Upper lobe of right lung (tissue), 1 donor: ENCODE results near the gene MDN1. TPM values are rescaled to one million over a fixed set of nuclear protein-coding genes. Genes with fewer than 3 reads are reported as not detected.
"Not testable (repeated sequence)": the region's sequence is repeated elsewhere in the genome, so short reads cannot be mapped to it uniquely, and the experiment has no call there.

Experiments
- ATAC-seq: fragments of 200-7000 bp; cut with Tn5 transposase; one replicate; pipeline ENCODE4 v1.9.1; 2020; ENCODE audit warnings: mild to moderate bottlenecking, moderate library complexity
- DNase-seq: peaks from one replicate; pipeline ENCODE4 v3.0.0-alpha.2; 2020
- H3K27ac ChIP-seq: fragments of 200-600 bp; one replicate; pipeline ENCODE4 v1.8.0; 2022
- H3K27me3 ChIP-seq: fragments of 200-600 bp; one replicate; pipeline ENCODE4 v1.8.0; 2022; ENCODE audit warnings: mild to moderate bottlenecking
- H3K36me3 ChIP-seq: fragments of 200-600 bp; one replicate; pipeline ENCODE4 v1.8.0; 2022
- H3K4me1 ChIP-seq: fragments of 200-600 bp; one replicate; pipeline ENCODE4 v1.8.0; 2022
- H3K4me3 ChIP-seq: fragments of 200-600 bp; one replicate; pipeline ENCODE4 v1.8.0; 2022; ENCODE audit warnings: mild to moderate bottlenecking
- H3K9me3 ChIP-seq: fragments of 200-600 bp; one replicate; pipeline ENCODE4 v1.8.0; 2022
- intact Hi-C: fragments of 100-400 bp; cut with DNase I; formaldehyde crosslinking; loops from one replicate; pipeline ENCODE4 v1.11.0; 2022
- total RNA-seq: library from RNA; stranded (reverse); fragmentation: NEBNext Ultra II Directional; extraction: Animal tissue kit (Norgen Biotek cat#: 25700); gene quantifications from one replicate; pipeline ENCODE4 v1.2.1, GENCODE V29; 2021
- TF ChIP-seq, protein P1 (sequence below): fragments of 200-600 bp; IDR thresholded peaks from one replicate; pipeline ENCODE4 v1.8.0; 2022; ENCODE audit warnings: antibody characterized with exemption
- donor health status: DM: no; HTN: yes; CAD: no; lungs with severe emphysema.

The MDN1 gene
- total RNA-seq, 1 donor from 2014 or later, result 35.1 TPM

DNA sequence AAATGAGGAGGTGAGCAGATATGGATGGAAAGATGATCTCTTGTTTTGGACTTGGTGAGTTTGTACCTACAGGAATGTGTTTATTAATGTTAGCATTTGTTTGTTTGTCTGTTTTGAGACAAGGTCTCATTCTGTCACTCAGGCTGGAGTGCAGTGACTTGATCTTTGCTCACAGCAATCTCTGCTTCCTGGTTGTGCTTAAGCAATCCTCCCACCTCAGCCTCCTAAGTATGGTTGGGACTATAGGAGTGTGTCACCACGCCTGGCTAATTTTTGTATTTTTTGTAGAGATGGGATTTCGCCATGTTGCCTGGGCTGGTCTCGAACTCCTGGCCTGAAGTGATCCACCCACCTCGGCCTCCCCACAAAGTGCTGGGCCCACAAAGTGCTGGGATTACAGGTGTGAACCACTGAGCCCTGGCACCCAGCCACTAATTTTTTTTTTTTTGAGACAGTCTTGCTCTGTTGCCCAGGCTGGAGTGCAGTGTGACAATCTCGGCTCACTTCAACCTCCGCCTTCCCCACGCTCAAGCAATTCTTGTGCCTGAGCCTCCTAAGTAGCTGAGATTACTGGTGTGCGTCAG, 17.1 kb upstream of the MDN1 start:
- TF ChIP-seq, protein P1, sequence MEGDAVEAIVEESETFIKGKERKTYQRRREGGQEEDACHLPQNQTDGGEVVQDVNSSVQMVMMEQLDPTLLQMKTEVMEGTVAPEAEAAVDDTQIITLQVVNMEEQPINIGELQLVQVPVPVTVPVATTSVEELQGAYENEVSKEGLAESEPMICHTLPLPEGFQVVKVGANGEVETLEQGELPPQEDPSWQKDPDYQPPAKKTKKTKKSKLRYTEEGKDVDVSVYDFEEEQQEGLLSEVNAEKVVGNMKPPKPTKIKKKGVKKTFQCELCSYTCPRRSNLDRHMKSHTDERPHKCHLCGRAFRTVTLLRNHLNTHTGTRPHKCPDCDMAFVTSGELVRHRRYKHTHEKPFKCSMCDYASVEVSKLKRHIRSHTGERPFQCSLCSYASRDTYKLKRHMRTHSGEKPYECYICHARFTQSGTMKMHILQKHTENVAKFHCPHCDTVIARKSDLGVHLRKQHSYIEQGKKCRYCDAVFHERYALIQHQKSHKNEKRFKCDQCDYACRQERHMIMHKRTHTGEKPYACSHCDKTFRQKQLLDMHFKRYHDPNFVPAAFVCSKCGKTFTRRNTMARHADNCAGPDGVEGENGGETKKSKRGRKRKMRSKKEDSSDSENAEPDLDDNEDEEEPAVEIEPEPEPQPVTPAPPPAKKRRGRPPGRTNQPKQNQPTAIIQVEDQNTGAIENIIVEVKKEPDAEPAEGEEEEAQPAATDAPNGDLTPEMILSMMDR, result no peak
- Histone ChIP-seq H3K36me3 (peaks cover 9% of the 10 kb centered on the region), H3K4me3 (no peak overlapping the region), H3K27ac (no peak overlapping the region), H3K9me3 (no peaks in the 10 kb centered on the region), H3K27me3 (no peaks in the 10 kb centered on the region), H3K4me1 (no peaks in the 10 kb centered on the region)
- intact Hi-C loops, result no loop called here
- no peak for DNase-seq
- ATAC-seq, result peak; percentile 35

DNA sequence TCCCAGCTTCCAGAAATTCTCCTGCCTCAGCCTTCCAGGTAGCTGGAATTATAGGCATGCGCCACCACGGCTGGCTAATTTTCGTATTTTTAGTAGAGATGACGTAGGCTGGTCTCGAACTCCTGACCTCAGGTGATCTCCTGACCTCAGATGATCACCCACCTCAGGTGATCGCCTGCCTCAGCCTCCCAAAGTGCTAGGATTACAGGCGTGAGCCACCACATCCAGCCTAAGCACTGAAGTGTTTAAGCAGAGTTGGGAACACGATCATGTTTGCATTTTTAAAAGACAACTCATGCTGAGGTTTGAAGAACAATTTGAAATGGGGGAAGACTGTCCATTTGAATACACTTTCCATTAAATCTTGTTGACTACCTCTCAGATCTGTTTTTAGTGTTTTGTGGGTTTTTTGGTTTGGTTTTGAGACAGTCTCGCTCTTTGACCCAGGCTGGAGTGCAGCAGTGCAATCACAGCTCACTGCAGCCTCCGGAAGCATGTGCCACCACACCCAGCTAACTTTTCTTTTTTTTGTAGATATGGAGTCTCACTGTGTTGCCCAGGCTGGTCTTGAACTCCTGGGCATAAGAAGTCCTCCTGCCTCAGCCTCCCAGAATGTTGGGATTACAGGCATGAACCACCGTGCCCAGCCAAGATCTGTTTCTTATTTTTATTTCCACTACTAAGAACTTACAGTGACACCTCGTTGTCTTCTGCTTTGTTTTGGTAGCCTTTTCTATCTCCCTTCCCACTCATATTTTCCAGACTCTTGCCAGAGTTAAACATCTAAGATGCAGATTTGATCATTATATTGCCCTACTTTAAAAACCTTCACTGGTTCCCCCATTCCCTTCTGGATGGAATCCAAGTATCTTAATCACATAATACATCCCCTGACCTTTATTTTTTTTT, 15.5 kb upstream of the MDN1 start:
- DNase-seq (no peak), ATAC-seq (peak; percentile 21)
- intact Hi-C loops, result no loop called here
- Histone ChIP-seq H3K36me3 (peaks cover 9% of the 10 kb centered on the region), H3K4me3 (no peak overlapping the region), H3K9me3 (no peaks in the 10 kb centered on the region), H3K27me3 (no peaks in the 10 kb centered on the region), H3K4me1 (peaks cover 6% of the 10 kb centered on the region), H3K27ac (no peak overlapping the region)
- TF ChIP-seq, protein P1, result no peak

DNA sequence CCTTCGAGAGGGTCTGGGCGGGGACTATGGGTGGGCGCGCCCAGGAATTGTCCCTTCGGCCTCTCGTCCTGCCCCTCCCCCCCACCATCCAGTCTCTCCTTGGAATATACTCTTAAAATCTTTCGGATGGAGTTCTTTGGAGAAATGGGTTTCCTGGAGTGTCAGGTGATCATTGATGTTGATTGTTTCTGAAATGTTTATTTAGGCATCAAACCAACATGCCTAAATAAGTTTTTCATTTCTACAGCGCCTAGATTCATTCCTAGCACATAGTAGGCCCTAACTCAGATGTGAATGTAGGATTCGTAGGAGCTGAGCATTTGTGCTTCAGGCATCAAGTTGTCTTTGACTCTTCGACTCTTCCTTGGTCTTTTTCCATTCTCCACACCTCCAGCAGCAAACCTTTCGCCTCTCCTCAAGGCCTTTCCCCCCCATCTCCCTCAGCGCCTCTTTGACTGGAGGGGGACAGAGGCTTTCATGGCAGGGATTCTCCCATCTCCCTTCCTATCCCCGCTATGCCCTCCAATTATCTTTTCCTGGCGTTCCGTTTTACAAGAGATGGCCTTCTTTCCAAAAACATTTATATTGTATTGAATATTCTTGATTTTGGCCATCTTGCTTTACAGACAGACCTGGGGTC, 10.7 kb upstream of the MDN1 start:
- TF ChIP-seq, protein P1, result no peak
- Histone ChIP-seq H3K36me3 (peaks cover 5% of the 10 kb centered on the region), H3K27me3 (no peaks in the 10 kb centered on the region), H3K4me1 (peaks cover 6% of the 10 kb centered on the region), H3K9me3 (no peaks in the 10 kb centered on the region), H3K4me3 (peak overlapping the region; percentile 87), H3K27ac (peak overlapping the region; percentile 80)
- intact Hi-C loops, result no loop called here
- DNase-seq (no peak), ATAC-seq (no peak)

DNA sequence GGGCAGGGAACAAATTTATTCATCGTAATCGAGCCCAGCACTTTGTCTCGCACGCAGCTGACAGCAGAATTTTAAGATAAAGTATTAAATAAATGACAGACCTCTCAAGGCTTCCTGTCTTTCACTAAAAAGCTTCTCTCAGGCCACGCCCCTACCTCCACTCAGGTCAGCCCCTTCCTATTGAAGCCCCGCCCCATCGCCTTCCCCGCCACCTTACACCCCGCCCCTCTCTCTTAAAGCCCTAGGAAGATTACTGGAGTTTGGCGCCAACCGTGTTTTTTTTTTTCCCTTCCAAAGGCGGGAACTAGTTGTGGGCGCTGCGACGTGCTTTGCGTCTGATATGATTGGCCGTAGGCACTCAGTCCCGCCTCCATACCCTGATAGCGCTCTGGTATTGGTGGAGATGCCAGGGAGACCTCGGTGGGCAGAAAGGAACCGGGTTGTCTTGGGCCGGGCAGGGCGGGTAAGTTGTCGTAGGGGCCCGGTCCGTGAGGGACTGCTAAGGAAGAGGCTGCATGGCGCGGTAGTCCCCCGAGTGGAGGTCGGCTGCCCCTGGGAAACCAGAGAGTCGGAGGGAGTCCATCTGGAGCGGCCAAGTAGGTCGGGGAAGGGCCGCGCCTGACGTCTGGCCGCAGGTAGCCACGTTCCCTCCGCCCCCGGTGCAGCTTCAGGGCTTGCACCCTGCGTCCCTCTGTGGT, 10.0 kb upstream of the MDN1 start, which contains the start of gene CASP8AP2:
TSS of gene CASP8AP2 (plus strand) at position 409 of the 698 bp plus-strand sequence.
- H3K36me3 ChIP-seq, result peaks cover 5% of the 10 kb centered on the region
- DNase-seq, result peak; percentile 94
- peak; percentile 99 for ATAC-seq
- H3K9me3 ChIP-seq, result no peaks in the 10 kb centered on the region
- peaks cover 6% of the 10 kb centered on the region for H3K4me1 ChIP-seq
- peak within 1 kb of the TSS; percentile 87 for H3K4me3 ChIP-seq
- intact Hi-C loops, result no loop called here
- TF ChIP-seq, protein P1, result no peak
- H3K27ac ChIP-seq, result peak within 1 kb of the TSS; percentile 84
- H3K27me3 ChIP-seq, result no peaks in the 10 kb centered on the region

DNA sequence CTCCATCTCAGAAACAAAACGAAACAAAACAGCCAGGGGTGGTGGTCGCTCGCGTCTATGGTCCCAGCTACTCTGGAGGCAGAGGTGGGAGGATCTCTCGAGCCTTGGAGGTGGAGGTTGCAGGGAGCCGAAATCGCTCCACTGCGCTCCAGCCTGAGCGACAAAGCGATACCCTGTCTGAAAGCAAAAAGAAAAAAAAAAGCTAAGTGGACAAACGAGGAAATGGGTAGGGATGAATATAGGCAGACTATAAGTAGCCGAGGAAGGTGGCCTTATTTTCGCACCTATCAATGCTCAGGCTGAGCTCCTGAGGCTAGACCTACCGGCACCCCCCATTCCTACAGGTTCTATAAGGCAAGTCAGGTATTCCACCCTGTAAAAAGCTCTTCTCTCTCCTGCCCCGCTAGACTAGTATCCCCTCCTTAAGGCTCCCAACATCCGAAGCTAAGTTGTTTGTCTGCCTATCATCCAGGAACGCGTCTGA, 9.4 kb upstream of the MDN1 start:
- ATAC-seq (peak; percentile 2), DNase-seq (no peak)
- peaks cover 6% of the 10 kb centered on the region for H3K4me1 ChIP-seq
- TF ChIP-seq, protein P1, result no peak
- intact Hi-C loops, result no loop called here
- H3K4me3 ChIP-seq, result peak overlapping the region; percentile 87
- peaks cover 5% of the 10 kb centered on the region for H3K36me3 ChIP-seq
- no peaks in the 10 kb centered on the region for H3K9me3 ChIP-seq
- no peaks in the 10 kb centered on the region for H3K27me3 ChIP-seq
- H3K27ac ChIP-seq, result peak overlapping the region; percentile 84

DNA sequence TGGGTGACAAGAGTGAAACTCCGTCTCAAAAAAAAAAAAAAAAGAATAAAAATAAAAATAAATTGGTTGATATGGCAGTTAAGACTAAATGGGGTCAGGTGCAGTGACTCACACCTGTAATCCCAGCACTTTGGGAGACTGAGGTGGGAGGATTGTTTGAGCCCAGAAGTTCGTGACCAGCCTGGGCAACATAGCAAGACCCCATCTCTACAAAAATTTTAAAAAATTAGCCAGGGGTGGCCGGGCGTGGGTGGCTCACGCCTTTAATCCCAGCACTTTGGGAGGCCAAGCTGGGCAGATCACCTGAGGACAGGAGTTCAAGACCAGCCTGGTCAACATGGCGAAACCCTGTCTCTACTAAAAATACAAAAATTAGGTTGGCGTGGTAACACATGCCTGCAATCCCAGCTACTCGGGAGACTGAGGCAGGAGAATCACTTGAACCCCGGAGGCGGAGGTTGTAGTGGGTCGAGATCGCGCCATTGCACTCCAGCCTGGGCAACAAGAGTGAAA, 8.9 kb upstream of the MDN1 start:
- H3K4me1 ChIP-seq, DNase-seq, intact Hi-C loops, H3K9me3 ChIP-seq, ATAC-seq, H3K27me3 ChIP-seq, H3K36me3 ChIP-seq: not testable (repeated sequence)
- peak overlapping the region; percentile 84 for H3K27ac ChIP-seq
- peak overlapping the region; percentile 87 for H3K4me3 ChIP-seq
